ENCODE results near the gene PAX5.

DNA sequence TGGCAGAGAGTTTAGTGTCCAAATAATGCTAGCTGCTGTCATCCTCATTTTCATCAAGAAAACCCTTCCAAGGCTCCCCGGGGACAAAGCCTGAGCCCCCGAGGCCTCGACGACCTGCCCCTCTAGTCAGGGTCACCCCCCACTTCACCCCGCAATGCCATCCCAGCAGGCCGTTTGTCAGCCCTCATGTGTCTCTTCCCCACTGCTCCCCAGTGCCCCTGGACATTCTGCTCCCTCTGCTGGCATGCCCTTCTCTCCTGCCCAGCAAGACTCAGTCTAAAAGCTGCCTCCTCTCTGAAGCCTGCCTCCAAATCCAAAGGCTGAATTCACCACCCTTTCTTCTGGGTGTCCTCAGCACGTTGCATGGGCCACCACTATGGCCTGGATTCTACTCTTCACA is 59.3 kb downstream of the PAX5 start:
- TF ChIP-seq, protein P1, sequence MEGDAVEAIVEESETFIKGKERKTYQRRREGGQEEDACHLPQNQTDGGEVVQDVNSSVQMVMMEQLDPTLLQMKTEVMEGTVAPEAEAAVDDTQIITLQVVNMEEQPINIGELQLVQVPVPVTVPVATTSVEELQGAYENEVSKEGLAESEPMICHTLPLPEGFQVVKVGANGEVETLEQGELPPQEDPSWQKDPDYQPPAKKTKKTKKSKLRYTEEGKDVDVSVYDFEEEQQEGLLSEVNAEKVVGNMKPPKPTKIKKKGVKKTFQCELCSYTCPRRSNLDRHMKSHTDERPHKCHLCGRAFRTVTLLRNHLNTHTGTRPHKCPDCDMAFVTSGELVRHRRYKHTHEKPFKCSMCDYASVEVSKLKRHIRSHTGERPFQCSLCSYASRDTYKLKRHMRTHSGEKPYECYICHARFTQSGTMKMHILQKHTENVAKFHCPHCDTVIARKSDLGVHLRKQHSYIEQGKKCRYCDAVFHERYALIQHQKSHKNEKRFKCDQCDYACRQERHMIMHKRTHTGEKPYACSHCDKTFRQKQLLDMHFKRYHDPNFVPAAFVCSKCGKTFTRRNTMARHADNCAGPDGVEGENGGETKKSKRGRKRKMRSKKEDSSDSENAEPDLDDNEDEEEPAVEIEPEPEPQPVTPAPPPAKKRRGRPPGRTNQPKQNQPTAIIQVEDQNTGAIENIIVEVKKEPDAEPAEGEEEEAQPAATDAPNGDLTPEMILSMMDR (IDR thresholded peaks at IDR 0.05; ENCODE audit: poor library complexity, severe bottlenecking) = no peak
- TF ChIP-seq RAD21 (conservative IDR thresholded peaks at IDR 0.05) (no peak), POLR2AphosphoS5 (IDR thresholded peaks at IDR 0.05) (no peak), EZH2 (IDR thresholded peaks at IDR 0.05; ENCODE audit: borderline replicate concordance, insufficient read depth, low read length, poor library complexity, severe bottlenecking) (no peak)
